ENCODE data around the gene ETFDH.
"Not testable (repeated sequence)": the region's sequence is repeated elsewhere in the genome, so short reads cannot be mapped to it uniquely, and the experiment has no call there.

ETFDH gene

GRCh38 chr4:158681629-158682028 is 9.5 kb downstream of the ETFDH start:
- DNase-seq: no peak

- DNase-seq: no peak
Measured at GRCh38 chr4:158682066-158682465, 10.0 kb downstream of the ETFDH start.

DNA sequence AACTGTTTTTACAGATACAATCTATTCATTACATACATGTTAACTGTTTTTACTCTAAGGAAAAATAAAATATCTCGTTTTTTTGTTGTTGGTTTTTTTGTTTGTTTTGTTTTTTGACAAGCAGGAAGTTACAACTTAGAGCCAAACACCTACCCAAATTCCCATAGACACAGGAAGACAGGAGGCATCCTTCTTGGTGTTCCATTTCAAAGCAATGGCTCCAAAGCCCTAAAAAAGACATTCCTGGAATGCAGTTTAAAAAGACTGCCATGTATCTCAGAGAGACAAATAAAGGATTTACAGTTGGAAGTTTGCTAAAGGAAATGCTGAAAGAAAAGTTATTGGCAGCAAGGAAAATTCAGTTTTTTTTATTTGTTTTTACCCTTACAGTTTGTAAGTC is 16.7 kb downstream of the ETFDH start:
- no peak for DNase-seq

GRCh38 chr4:158704274-158704673 is 32.2 kb downstream of the ETFDH start:
- no peak for DNase-seq

- DNase-seq: peak; percentile 51
Measured at GRCh38 chr4:158710814-158711213, 38.7 kb downstream of the ETFDH start.

GRCh38 chr4:158712622-158713021 is 40.5 kb downstream of the ETFDH start:
- DNase-seq: not testable (repeated sequence)

DNA sequence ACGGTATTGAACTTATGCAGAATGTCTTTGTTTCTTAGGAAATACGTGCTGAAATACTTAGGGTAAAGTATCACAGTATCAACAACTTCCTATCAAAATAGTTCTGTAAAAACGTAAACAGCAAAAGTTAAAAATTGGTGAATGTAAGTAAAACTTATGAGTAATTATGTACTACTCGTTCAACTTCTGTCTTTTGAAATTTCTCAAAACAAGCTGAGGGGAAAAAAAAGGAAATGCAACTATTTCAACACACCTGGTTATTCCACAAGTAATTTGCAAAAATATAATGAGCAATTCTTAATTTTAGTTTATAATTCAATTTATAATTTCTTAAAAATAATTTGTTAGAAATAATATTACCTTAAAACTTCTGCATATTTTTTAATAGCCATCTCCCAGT is 42.8 kb downstream of the ETFDH start:
- DNase-seq: no peak

DNA sequence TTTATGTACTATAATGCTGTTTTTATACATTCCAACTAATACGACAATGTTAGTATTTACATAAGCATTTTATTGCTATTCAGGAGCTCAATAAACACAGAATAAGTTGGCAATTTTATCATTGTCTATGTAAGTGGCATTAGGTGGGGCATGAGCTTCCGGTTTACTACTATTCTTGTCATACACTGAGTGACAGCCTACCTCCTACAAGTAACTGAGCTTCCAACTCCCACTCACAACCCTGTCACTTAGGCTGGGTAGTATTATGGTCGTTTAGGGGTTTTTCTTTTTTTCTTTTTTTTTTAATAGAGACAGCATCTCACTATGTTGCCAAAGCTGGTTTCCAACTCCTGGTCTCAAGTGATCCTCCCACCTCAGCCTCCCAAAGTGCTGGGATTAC is 43.7 kb downstream of the ETFDH start:
- no peak for DNase-seq

DNA sequence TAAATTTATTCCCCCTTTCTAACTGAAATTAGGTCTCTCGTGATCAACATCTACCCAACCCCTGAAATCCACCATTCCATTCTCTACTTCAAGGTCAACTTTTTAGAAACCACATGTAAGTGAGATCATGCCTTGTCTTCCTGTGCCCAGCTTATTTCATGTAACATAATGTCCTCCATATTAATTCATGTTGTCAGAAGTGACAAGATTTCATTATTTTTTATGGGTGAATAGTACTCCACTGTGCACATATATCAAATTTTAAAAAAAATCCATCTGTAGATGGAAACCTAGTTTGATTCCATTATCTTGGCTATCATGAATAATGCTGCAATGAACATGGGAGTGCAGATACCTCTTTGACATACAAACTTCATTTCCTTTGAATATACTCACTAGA is 49.6 kb downstream of the ETFDH start:
- no peak for DNase-seq

DNA sequence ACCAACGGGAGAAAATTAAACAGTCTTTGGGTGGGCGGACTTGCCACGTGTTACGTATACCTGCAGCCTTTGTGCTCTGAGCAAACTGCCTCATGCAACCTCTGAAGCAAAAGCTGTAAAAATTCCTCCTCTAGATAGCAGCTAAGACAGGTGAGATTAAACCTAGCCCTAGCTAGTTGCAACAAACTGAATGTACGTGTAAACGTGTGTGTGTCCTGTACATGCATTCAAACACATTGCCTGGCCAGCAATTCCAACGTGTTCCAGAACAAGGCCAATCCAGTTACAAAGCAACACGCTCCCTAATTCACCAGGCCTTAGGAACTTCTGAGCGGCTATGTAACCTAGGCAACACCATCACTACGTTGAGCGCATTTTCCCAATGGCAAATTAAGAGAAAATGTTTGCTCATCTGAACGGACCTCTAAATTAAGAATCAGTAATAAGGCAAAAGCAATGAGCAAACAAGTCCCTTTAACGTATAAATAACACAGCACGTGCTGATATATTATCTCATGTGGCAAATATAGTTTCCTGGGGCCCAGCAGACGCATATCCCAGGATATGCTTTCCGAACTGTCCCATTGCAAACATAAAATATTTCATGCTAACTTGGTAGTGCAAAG is 50.3 kb downstream of the ETFDH start:
- peak; percentile 54 for DNase-seq

GRCh38 chr4:158722917-158723793 is 51.1 kb downstream of the ETFDH start, which contains the start of gene PPID:
TSS of gene PPID (minus strand) at chr4:158723396. CDS start at chr4:158723288, 108 bp downstream.
- DNase-seq: peak; percentile 87

- DNase-seq: no peak
Measured at GRCh38 chr4:158724637-158725036, 52.5 kb downstream of the ETFDH start.

- no peak for DNase-seq
Measured at GRCh38 chr4:158726633-158727032, 54.5 kb downstream of the ETFDH start.

DNA sequence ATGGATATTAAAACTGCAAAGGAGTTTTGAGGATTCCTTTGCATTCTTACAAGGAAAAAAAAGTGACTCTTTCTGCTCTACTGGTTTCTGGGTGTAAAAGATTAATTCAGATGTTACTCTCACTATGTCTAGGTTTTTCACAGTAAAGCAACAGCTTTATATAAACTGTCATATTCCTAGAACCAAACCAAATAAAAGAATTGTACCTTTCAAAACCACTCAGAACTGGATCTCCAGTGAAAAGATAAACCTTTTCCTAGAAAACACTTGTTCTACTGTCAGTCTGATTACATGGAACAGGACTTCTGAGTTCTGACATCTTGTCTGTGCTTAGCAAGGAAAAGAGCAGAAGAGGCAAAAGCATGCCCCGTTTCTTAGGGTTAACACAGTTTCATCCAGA is 56.1 kb downstream of the ETFDH start:
- peak; percentile 77 for DNase-seq

DNA sequence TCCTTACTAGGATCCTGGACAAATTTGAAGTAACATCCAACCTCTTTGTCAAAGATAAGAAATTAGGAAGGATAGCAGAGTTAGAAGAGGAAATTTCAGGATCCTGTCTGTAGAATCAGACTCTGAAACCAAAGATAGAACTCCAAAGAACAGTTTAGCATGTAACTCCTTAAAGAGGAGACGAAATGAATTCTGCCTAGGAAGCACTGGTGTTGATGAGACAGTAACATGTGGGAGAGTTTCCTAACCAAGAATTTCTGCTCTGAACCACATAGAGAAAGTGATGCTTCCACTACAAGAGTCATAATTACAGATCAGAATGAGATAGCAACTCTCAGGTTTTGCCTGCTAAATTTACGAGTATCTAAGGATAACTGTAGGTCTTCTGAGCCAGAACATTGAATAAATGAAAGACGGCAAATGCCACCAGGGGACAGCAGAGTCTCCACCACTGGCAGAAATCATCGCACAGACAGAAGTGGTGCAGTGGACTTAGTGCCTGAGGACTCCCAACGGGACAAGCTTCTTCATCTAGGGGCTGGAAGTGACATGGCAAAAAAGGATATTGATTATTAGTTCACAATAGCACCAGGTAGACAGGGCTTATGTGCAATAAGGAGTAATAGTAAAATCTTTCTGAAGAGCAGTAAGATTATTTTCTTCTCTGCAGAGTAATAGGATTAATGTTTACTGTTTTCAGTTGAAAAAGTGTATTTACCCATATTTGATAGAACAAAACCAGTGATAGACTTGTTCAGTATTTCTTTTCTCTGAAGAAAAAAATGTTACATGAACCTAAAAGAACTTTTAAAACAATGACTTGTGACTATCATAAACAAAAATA is 57.8 kb downstream of the ETFDH start:
- peak; percentile 80 for DNase-seq

DNA sequence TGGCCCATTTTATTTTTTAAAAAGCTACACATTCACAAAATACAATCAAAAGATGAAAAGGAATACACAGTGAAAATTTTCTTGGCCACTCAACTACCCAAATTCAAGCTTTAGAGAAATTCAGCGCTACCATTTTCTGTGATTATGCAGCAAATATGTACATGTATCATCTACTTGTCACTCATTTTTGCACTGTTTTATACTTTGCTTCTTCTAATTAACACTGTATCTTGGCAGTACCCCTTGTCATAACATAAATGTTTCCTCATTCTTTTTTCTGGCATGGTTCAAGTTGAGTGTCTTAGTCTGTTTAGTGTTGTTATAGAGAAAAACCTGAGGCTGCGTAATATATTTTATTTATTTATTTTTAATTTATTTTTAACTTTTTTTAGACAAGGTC is 66.8 kb downstream of the ETFDH start:
- no peak for DNase-seq

GRCh38 chr4:158739600-158739999 is 67.5 kb downstream of the ETFDH start:
- DNase-seq: no peak

DNA sequence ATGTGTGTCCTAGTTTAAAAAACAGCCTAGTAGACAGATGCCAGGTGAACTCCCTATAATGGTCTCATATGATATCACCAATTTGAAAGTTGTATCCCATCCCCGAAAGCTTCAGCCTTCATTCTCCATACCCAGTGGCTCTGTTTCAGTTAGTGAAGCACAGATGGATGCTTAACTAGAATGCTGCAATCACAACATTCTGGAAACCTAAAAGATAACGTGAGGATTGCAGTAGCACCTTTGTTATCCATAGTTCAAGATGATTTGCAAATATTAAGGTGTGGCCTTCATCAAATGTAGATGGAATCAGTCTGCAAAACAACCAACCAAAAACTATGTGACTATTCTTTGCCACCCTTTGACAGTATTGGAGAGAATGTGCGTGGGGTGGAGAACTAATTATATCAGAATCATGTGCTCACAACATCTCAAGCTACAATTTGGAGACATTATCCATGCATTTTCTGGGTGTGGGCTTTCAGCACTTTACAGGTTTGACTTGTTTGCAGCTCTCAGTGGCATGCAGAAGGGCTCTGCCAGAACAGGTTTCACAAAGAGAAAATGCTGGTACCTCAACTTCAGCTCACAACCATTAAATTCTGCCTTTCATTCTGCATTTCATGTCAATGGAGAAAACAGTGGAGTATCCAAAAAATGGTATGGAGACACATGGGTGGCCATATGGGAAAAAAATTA is 69.4 kb downstream of the ETFDH start:
- DNase-seq: no peak

DNA sequence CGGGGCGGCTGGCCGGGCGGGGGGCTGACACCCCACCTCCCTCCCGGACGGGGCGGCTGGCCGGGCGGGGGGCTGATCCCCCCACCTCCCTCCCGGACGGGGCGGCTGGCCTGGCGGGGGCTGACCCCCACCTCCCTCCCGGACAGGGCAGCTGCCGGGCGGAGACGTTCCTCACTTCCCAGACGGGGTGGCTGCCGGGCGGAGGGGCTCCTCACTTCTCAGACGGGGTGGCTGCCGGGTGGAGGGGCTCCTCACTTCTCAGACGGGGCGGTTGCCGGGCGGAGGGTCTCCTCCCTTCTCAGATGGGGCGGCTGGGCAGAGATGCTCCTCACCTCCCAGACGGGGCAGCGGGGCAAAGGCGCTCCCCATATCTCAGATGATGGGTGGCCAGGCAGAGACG is 74.4 kb downstream of the ETFDH start:
- not testable (repeated sequence) for DNase-seq

GRCh38 chr4:158750379-158750778 is 78.3 kb downstream of the ETFDH start:
- no peak for DNase-seq

DNA sequence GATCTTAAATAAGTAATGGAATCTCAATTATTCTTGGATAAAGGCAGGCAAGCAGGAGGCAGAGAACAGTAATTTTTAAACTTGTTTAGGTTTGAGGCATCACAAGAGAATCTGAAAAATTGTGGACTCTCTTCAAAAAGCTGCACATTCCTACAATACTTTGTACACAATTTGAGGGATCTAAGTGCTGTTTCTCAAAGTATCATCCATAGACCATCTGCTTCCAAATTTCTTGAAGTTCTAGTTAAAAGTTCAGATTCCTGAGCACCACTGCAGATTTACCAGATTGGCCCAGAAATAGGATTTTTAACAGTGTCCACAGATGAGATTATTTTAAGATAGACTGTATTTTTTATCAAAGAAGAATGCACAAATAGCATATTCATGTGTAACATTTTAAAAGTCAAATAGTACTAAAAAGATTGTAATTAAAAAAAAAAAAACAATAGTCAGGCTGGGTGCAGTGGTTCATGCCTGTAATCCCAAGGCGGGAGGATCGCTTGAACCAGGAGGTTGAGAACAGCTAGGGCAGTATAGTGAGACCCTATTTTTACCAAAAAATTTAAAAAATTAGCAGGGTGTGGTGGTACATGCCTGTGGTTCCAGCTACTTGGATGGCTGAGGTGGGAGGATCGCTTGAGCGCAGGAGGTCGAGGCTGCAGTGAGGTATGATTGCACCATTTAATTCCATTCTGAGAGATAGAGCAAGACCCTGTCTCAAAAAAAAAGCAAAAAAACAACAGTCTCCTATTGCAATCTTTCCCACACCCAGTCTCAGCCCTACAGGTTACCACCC is 82.5 kb downstream of the ETFDH start:
- no peak for DNase-seq

GRCh38 chr4:158755819-158756218 is 83.7 kb downstream of the ETFDH start:
- not testable (repeated sequence) for DNase-seq

Measured in hematopoietic multipotent progenitor cell treated with erythropoietin and hydrocortisone succinate and interleukin-3 and kit ligand, for 8 days (in vitro differentiated cells).